Neural cell (in vitro differentiated cells): ENCODE data around the gene LRRC14B.

Experiments
- CTCF ChIP-seq: fragments of 450-650 bp; IDR thresholded peaks from 2 replicates; pipeline ENCODE4 v1.5.1; 2014; ENCODE audit warnings: antibody characterized with exemption, mild to moderate bottlenecking, moderate library complexity; ENCODE audit not compliant: poor library complexity, severe bottlenecking
- EZH2 ChIP-seq: fragments of 200-600, 300-800 bp; shearing (Covaris generic), sonication (generic); IDR thresholded peaks from 2 replicates; pipeline ENCODE4 v1.6.1; 2014; ENCODE audit warnings: antibody characterized with exemption, low read length, borderline replicate concordance, mild to moderate bottlenecking; ENCODE audit not compliant: insufficient read depth, poor library complexity, severe bottlenecking
- MXI1 ChIP-seq: fragments of 450-650 bp; conservative IDR thresholded peaks from 2 replicates; pipeline ENCODE4 v1.6.1; 2014; ENCODE audit warnings: antibody characterized with exemption, mild to moderate bottlenecking; ENCODE audit not compliant: poor library complexity, severe bottlenecking

GRCh38 chr5:181566-181965, 9.7 kb upstream of the LRRC14B start:
- no peak for TF ChIP-seq CTCF
- no peak for TF ChIP-seq MXI1
- TF ChIP-seq EZH2, result no peak
